Measurements from ENCODE around the gene DUSP9.

DUSP9 gene

DNA sequence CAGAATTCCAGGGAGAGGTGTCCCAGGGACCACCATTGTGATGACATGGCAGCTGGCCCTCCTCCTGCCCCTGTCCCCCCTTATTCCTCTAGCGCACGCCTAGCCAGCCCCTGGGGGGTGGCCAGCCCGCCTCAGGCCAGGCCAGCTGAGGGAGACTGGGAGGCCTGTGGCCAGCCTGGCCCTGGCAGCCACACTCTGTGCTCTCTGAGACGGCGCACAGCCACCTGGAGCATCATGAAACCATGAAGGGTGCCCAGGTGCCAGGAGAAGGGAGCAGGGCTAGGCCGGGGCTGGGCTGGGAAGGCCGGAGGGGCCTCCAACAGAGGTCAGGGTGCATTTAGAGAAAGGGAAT is 14.4 kb upstream of the DUSP9 start:
- Histone ChIP-seq H3K27me3 (ENCODE audit: control insufficient read depth in 1 of 2, insufficient read depth in 2 of 2, low read length in 2 of 2) (peaks cover 0 to 11% of the 10 kb centered on the region in 2 donors), H3K36me3 (ENCODE audit: insufficient read depth, low read length) (no peaks in the 10 kb centered on the region), H3K27ac (ENCODE audit: low read depth, low read length) (no peak overlapping the region), H3K9me3 (ENCODE audit: low read length) (no peaks in the 10 kb centered on the region), H3K9ac (ENCODE audit: low read length) (no peak overlapping the region), H3K4me1 (ENCODE audit: insufficient read depth, low read length) (no peaks in the 10 kb centered on the region), H3K4me3 (ENCODE audit: low read depth in 1 of 2, low read length in 2 of 2) (no peak overlapping the region)

DNA sequence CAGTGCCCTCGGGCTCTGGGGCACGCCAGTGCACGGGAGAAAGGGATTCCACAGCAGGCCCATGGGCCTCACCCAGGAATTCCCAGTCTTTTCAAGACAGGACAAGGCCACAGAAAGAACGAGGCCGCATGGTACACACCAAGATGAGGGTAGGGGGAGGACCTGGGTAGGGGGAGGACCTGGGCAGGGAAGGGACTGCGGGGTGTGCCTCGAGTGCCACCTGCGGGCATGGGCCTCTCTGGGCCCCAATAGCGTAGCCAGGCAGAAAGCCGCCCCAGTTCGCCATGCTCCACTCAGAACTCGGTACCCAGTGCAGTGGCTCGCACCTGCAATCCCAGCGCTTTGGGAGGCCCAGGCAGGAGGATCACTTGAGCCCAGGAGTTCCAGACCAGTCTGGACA is 14.0 kb upstream of the DUSP9 start:
- no peaks in the 10 kb centered on the region for H3K9me3 ChIP-seq (ENCODE audit: low read length)
- no peaks in the 10 kb centered on the region for H3K4me1 ChIP-seq (ENCODE audit: insufficient read depth, low read length)
- peaks cover 0 to 6% of the 10 kb centered on the region in 2 donors for H3K27me3 ChIP-seq (ENCODE audit: control insufficient read depth in 1 of 2, insufficient read depth in 2 of 2, low read length in 2 of 2)
- no peak overlapping the region for H3K4me3 ChIP-seq (ENCODE audit: low read depth in 1 of 2, low read length in 2 of 2)
- H3K9ac ChIP-seq (ENCODE audit: low read length), result no peak overlapping the region
- H3K36me3 ChIP-seq (ENCODE audit: insufficient read depth, low read length), result no peaks in the 10 kb centered on the region
- no peak overlapping the region for H3K27ac ChIP-seq (ENCODE audit: low read depth, low read length)

DNA sequence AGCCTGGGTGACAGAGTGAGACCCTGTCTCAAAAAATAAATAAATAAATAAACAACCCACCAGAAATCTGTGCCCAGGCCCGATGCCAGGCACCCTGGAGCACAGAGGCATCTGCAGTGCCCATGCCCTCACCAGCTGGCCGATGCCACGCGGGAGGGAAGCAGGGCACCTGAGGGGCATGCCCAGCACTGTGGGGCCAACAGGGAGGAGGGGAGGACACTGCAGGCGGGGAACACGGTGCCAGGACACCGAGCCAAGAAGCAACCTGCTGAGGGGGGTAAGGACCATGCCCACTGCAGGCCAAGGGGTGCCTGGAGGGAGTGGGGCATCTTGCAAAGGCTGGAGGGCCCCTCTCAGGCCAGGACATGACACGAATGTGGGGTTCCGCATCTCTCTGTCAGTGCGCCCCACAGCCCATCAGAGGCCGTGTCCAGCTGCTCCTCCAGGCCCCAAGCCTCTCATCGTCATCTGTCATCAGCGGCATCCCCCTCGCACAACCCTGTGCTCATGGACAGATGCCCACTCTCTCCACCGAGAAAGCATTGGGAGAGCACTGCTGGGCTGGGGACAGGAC is 13.3 kb upstream of the DUSP9 start:
- no peaks in the 10 kb centered on the region for H3K36me3 ChIP-seq (ENCODE audit: insufficient read depth, low read length)
- H3K4me3 ChIP-seq (ENCODE audit: low read depth in 1 of 2, low read length in 2 of 2), result no peak overlapping the region
- peaks cover 0 to 5% of the 10 kb centered on the region in 2 donors for H3K27me3 ChIP-seq (ENCODE audit: control insufficient read depth in 1 of 2, insufficient read depth in 2 of 2, low read length in 2 of 2)
- H3K9ac ChIP-seq (ENCODE audit: low read length), result no peak overlapping the region
- H3K27ac ChIP-seq (ENCODE audit: low read depth, low read length), result no peak overlapping the region
- H3K4me1 ChIP-seq (ENCODE audit: insufficient read depth, low read length), result no peaks in the 10 kb centered on the region
- no peaks in the 10 kb centered on the region for H3K9me3 ChIP-seq (ENCODE audit: low read length)

DNA sequence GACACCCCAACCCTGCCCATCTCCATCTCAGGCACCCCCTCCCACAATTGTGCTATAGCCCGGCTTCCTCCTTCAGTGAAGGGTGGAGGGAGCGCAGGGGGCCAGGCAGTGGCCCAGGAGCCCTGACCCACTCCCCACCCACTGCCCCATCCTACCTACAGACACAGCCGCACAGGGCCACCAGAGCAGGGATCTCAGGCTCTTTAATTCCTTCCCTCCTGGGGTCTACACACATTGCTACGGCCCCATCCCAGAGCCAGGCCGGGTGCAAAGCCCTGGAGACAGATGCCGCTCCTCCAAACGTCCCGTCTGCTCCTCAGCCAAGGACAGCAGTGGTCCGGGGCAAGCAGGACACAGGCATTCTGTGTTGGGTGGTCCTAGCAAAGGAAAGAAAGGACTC is 12.8 kb upstream of the DUSP9 start:
- Histone ChIP-seq H3K27me3 (ENCODE audit: control insufficient read depth in 1 of 2, insufficient read depth in 2 of 2, low read length in 2 of 2) (peaks cover 0 to 8% of the 10 kb centered on the region in 2 donors), H3K9me3 (ENCODE audit: low read length) (no peaks in the 10 kb centered on the region), H3K36me3 (ENCODE audit: insufficient read depth, low read length) (no peaks in the 10 kb centered on the region), H3K27ac (ENCODE audit: low read depth, low read length) (no peak overlapping the region), H3K9ac (ENCODE audit: low read length) (no peak overlapping the region), H3K4me1 (ENCODE audit: insufficient read depth, low read length) (no peaks in the 10 kb centered on the region), H3K4me3 (ENCODE audit: low read depth in 1 of 2, low read length in 2 of 2) (no peak overlapping the region)

- Histone ChIP-seq H3K36me3 (ENCODE audit: insufficient read depth, low read length) (no peaks in the 10 kb centered on the region), H3K9me3 (ENCODE audit: low read length) (no peaks in the 10 kb centered on the region), H3K4me3 (ENCODE audit: low read depth in 1 of 2, low read length in 2 of 2) (no peak overlapping the region), H3K27ac (ENCODE audit: low read depth, low read length) (no peak overlapping the region), H3K9ac (ENCODE audit: low read length) (no peak overlapping the region), H3K4me1 (ENCODE audit: insufficient read depth, low read length) (no peaks in the 10 kb centered on the region), H3K27me3 (ENCODE audit: control insufficient read depth in 1 of 2, insufficient read depth in 2 of 2, low read length in 2 of 2) (peaks cover 0 to 12% of the 10 kb centered on the region in 2 donors)
Observed at GRCh38 chrX:153634832-153635231, 12.2 kb upstream of the DUSP9 start.

- no peak overlapping the region for H3K9ac ChIP-seq (ENCODE audit: low read length)
- H3K36me3 ChIP-seq (ENCODE audit: insufficient read depth, low read length), result no peaks in the 10 kb centered on the region
- H3K9me3 ChIP-seq (ENCODE audit: low read length), result no peaks in the 10 kb centered on the region
- H3K4me1 ChIP-seq (ENCODE audit: insufficient read depth, low read length), result no peaks in the 10 kb centered on the region
- no peak overlapping the region for H3K4me3 ChIP-seq (ENCODE audit: low read depth in 1 of 2, low read length in 2 of 2)
- H3K27me3 ChIP-seq (ENCODE audit: control insufficient read depth in 1 of 2, insufficient read depth in 2 of 2, low read length in 2 of 2), result peaks cover 0 to 13% of the 10 kb centered on the region in 2 donors
- no peak overlapping the region for H3K27ac ChIP-seq (ENCODE audit: low read depth, low read length)
Observed at GRCh38 chrX:153635388-153635787, 11.6 kb upstream of the DUSP9 start.

GRCh38 chrX:153635788-153636668 is 11.0 kb upstream of the DUSP9 start:
- no peak overlapping the region for H3K9ac ChIP-seq (ENCODE audit: low read length)
- no peak overlapping the region for H3K27ac ChIP-seq (ENCODE audit: low read depth, low read length)
- no peaks in the 10 kb centered on the region for H3K4me1 ChIP-seq (ENCODE audit: insufficient read depth, low read length)
- peaks cover 0 to 19% of the 10 kb centered on the region in 2 donors for H3K27me3 ChIP-seq (ENCODE audit: control insufficient read depth in 1 of 2, insufficient read depth in 2 of 2, low read length in 2 of 2)
- no peaks in the 10 kb centered on the region for H3K36me3 ChIP-seq (ENCODE audit: insufficient read depth, low read length)
- no peaks in the 10 kb centered on the region for H3K9me3 ChIP-seq (ENCODE audit: low read length)
- no peak overlapping the region for H3K4me3 ChIP-seq (ENCODE audit: low read depth in 1 of 2, low read length in 2 of 2)

- Histone ChIP-seq H3K4me1 (ENCODE audit: insufficient read depth, low read length) (no peaks in the 10 kb centered on the region), H3K27ac (ENCODE audit: low read depth, low read length) (no peak overlapping the region), H3K27me3 (ENCODE audit: control insufficient read depth in 1 of 2, insufficient read depth in 2 of 2, low read length in 2 of 2) (peaks cover 3 to 26% of the 10 kb centered on the region in 2 donors), H3K4me3 (ENCODE audit: low read depth in 1 of 2, low read length in 2 of 2) (no peak overlapping the region), H3K9me3 (ENCODE audit: low read length) (no peaks in the 10 kb centered on the region), H3K36me3 (ENCODE audit: insufficient read depth, low read length) (no peaks in the 10 kb centered on the region), H3K9ac (ENCODE audit: low read length) (no peak overlapping the region)
Observed at GRCh38 chrX:153636716-153637115, 10.3 kb upstream of the DUSP9 start.

DNA sequence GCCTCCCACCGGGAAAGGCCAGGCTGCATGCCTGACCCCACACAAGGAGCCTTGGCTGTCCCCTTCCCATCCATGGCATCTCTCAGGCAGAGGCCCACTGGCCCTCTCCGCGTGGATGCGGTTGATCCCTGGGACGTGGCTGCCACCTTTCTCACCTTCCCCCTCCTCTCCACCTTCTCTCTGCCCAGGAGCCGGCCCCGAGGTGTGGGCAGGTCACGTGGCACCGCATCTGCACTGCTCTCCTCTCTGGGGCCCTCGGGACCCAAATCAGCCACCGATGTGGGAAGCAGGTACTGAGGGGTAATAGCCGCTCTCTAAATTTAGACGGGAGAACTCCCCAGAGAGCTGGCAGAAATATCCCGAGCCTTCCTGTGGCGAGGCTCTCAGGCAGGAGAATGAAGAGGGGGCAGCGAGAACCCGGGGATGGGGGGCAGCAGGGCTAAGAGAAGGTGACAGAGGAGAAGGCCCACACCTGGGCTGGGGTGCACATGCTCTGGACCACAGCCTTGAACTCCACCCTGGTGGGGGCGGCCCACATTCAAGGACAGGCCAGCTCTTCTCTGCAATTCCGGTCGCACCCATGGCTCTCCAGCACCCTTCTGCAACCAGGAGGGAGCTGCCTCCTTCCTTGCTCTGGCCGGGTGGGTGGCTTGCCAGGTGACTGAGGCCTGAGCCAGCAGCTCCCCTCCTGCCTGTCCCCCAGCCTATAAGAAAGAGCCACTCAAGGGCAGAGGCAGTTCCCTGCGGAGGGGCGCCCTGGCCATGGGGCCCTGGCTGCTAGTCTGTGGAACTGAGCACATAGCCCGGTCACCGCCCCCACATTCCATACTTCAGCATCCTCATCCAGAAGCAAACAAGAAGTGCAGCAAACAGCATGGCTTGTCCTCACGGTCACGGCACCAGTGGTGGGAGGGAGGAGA is 9.6 kb upstream of the DUSP9 start:
- Histone ChIP-seq H3K27me3 (ENCODE audit: control insufficient read depth in 1 of 2, insufficient read depth in 2 of 2, low read length in 2 of 2) (peaks cover 5 to 30% of the 10 kb centered on the region in 2 donors), H3K36me3 (ENCODE audit: insufficient read depth, low read length) (no peaks in the 10 kb centered on the region), H3K9ac (ENCODE audit: low read length) (no peak overlapping the region), H3K9me3 (ENCODE audit: low read length) (no peaks in the 10 kb centered on the region), H3K4me1 (ENCODE audit: insufficient read depth, low read length) (no peaks in the 10 kb centered on the region), H3K4me3 (ENCODE audit: low read depth in 1 of 2, low read length in 2 of 2) (no peak overlapping the region), H3K27ac (ENCODE audit: low read depth, low read length) (no peak overlapping the region)

GRCh38 chrX:153638041-153638371 is 9.0 kb upstream of the DUSP9 start:
- H3K4me1 ChIP-seq (ENCODE audit: insufficient read depth, low read length), result no peaks in the 10 kb centered on the region
- H3K27me3 ChIP-seq (ENCODE audit: control insufficient read depth in 1 of 2, insufficient read depth in 2 of 2, low read length in 2 of 2), result peaks cover 6 to 36% of the 10 kb centered on the region in 2 donors
- H3K27ac ChIP-seq (ENCODE audit: low read depth, low read length), result no peak overlapping the region
- no peak overlapping the region for H3K9ac ChIP-seq (ENCODE audit: low read length)
- H3K4me3 ChIP-seq (ENCODE audit: low read depth in 1 of 2, low read length in 2 of 2), result no peak overlapping the region
- no peaks in the 10 kb centered on the region for H3K9me3 ChIP-seq (ENCODE audit: low read length)
- H3K36me3 ChIP-seq (ENCODE audit: insufficient read depth, low read length), result no peaks in the 10 kb centered on the region

GRCh38 chrX:153638436-153639176 is 8.4 kb upstream of the DUSP9 start:
- Histone ChIP-seq H3K4me1 (ENCODE audit: insufficient read depth, low read length) (no peaks in the 10 kb centered on the region), H3K27ac (ENCODE audit: low read depth, low read length) (no peak overlapping the region), H3K27me3 (ENCODE audit: control insufficient read depth in 1 of 2, insufficient read depth in 2 of 2, low read length in 2 of 2) (peaks cover 8 to 42% of the 10 kb centered on the region in 2 donors), H3K36me3 (ENCODE audit: insufficient read depth, low read length) (no peaks in the 10 kb centered on the region), H3K9me3 (ENCODE audit: low read length) (no peaks in the 10 kb centered on the region), H3K9ac (ENCODE audit: low read length) (no peak overlapping the region), H3K4me3 (ENCODE audit: low read depth in 1 of 2, low read length in 2 of 2) (no peak overlapping the region)
